ENCODE results near the gene PRKCB.
"Not testable (repeated sequence)": the region's sequence is repeated elsewhere in the genome, so short reads cannot be mapped to it uniquely, and the experiment has no call there.

Gene PRKCB

DNA sequence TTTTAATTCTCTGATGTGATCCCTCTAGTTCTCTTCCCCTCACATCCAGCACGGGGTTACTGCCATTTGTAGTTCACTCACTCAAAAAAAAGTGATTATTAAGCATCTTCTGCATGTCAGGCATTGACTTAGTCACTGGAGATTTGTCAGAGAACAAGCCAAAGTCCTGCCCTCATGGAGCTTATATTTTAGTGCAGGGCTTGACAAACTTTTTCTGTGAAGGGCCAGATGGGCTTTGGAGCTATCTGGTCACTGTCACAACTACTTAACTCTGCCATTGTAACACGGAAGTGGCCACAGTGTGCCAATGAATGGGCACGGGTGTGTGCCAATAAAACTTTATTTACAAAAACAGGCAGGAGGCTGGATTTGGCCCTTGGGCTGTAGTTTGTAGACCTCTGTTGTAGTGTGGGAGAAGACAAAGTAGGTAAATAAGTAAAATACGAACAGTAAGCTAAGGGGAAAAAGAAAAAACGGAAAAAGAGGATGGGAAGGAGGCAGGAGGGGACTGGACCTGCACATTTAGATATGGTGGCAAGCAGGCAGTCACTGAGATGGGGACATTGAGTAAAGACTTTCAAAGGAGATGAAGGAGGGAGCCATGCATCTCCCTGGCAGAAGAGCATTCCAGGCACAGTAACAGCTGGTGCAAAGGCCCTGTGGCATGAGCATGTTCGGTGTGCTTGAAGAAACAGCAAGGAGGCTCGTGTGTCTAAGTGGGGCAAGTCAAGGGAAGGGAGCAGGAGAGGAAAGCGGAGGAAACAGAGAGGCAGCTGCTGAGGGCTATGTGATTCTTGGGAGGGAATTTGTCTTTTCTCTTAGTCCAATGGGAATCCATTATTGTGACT is 217.5 kb downstream of the PRKCB start:
- no peak for DNase-seq

DNA sequence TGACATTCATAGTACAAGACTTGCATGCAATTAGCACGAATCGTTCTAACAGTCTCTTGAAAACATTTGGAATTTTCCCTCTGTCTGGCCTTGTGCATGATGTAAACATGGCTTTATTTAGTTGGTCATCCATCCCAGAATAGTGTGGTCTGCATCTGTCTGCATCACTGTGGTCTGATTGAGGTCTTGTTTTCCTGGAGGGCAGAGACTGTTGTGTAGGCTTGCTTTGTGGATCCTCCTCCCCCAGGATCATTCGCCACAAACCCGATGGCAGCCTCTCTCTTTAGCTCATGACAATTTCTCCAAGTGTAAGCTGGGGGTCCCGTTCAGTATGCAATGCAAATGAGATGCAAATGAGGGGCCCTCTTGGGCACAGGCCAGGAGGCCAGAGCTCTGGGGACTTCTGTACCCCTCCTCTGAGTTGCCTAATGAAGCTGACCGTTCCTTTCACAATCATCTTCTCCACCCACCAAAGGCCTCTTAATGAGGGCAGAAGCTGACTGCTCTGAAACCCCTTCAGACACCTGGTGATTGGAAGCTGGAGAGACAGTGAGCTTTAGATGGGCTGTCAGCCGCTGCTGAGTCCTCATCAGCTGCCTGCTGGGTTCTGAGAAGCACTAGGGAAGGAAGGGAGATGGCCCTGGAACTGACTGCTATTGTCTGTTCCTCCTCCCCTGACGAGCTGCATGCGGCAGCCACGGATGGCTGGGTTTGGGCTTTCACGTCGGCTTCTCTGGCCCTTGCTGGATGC is 219.1 kb downstream of the PRKCB start:
- DNase-seq, result no peak

GRCh38 chr16:24062270-24062817 is 226.6 kb downstream of the PRKCB start:
- DNase-seq, result no peak

DNA sequence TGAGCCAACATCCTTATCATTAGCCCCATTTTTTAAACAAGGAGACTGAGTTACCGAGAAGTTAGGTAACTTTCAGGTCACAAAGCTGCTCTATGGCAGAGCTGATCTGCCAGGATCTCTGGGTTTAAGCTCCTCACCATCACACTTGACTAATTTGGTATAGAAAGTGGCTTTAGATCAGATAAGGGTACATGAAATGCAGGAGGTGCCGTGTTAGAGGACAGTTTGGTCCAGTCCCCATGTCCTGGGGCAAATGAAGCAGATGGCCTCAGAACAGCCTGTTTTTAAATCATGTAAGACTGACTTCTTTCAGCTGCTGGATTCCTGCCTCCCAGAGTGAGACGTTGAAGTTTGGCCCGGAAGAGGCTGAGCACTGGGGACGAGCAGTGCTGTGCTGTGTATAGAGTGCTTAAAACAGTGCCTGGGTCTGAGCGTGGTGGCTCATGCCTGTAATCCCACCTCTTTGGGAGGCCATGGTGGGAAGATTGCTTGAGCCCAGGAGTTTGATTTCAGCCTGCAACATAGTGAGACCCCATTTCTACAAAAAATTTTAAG is 233.3 kb downstream of the PRKCB start:
- no peak for DNase-seq

DNA sequence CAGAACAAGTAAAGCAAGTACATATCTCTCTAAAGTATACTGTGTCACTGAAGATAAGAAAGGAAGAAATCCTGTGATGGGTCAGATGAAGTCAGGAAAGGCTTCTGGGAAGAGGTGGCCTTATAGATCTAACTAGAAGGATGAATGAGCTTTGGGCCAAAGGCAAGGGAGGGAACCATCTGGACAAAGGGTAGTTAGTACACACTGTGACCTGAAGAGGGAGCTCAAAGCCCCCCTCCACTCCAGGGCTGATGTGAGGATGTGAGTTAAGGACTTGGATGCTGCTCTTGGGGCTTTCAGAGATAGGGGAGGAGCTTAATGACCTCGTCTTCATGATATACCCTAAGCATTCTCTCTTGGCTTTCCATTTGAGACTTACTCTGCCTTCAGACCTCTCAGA is 235.1 kb downstream of the PRKCB start:
- no peak for DNase-seq

- DNase-seq, result no peak
Observed at GRCh38 chr16:24071666-24072360, 236.0 kb downstream of the PRKCB start.

GRCh38 chr16:24073321-24073720 is 237.5 kb downstream of the PRKCB start:
- no peak for DNase-seq

DNA sequence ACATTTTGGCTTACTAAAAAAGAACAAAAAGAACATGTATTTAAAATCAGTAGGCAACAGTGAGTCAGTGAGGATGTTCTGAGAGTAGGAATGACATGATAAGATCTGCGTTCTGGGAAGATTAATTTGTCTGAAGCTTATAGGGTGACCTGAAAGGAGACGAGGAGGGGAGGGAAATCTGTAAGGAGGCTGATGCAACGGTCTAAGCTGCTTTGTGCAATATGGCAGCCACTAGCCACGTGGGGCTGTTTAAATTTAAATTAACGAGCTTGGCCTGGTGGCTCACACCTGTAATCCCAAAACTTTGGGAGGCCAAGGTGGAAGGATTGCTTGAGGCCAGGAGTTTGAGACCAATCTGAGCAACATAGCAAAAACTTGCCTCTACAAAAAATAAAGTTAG is 238.8 kb downstream of the PRKCB start:
- no peak for DNase-seq

GRCh38 chr16:24075302-24075701 is 239.5 kb downstream of the PRKCB start:
- no peak for DNase-seq

DNA sequence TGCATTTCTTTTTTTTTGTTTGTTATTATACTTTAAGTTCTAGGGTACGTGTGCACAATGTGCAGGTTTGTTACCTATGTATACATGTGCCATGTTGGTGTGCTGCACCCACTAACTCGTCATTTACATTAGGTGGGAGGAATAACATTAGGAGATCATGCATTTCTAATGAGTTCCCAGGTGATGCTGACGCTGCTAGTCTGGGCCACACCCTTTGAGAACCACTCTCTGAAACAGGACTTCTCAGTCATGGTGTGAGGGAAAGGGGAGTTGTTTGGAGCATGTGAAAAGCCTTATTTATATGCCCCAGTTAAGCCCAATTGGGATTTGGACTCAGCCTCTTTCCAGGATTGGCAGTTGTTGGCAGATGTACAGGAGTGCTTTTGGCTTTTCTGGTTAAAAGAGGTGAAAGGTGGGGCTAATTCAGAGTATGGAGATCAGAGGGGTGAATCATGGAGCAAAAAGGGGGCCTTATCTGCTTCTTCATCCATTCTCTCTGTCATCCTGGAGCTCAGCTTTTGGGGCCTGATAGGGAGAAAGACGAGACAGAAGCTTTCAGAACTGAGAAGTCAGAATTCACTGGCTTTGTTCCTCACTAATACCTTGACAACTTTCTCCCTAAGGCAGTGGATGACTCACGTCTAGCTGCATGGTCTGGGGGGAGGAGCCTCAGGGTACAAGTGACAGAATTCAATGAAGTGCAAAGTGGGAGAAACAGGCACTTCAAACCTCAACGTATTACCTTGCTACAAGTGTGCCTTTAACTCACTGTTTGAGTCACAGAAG is 240.3 kb downstream of the PRKCB start:
- DNase-seq, result no peak

DNA sequence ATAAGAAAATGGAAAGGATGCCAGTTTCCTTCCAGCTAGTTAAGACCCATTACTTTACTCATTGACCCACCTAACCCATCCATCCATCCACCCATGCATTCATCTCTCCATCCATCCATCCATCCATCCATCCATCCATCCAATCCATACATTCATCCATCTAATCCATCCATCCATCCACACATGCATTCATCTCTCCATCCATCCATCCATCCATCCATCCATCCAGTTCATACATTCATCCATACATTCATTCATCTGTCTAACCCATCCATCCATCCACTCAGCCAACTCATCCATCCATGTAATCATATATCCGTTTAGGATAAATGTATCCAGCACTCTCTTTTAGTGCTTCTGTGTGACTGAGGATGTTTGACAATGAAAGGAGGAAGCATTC is 241.5 kb downstream of the PRKCB start:
- no peak for DNase-seq

DNA sequence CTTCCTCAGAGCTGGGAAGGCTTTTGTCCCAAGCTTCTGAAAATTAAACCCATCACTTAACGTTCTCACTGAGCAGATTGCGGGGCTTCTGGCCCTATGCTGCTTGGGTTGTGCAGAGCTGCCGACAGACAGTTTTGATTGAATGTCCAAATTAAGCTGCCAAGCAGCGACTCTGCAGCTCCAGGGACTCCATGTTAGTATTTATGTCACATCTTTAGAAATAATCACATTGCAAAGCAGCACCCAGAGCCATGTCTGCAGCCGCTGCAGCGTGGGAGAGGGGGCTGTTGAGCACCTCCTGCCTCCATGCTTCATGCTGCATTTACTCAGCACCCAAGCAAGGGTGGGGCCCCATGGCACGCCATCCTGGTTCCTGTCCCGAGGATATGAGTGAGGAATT is 242.2 kb downstream of the PRKCB start:
- no peak for DNase-seq

DNA sequence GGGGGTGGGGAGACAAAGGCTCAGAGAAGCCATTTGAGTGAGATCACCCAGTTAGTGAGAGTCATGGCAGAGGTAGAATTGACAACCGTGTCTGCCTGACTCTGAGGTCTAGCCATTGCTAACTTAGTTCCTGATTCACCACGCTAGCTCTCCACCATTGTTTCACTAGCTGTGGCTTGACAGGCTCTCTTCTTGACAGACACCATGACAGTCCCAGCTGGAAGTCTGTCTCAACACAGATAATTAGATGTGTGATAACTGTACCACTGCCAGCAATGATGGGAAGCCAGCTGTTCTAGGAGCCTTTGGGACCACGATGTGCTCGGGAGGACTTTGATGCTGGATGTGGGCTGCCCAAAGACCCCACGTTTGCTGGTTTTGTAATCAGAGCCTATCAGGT is 249.9 kb downstream of the PRKCB start:
- DNase-seq, result no peak

GRCh38 chr16:24087891-24088410 is 252.2 kb downstream of the PRKCB start:
- DNase-seq, result no peak

GRCh38 chr16:24088767-24089166 is 253.0 kb downstream of the PRKCB start:
- DNase-seq, result no peak

- no peak for DNase-seq
Observed at GRCh38 chr16:24091125-24091524, 255.3 kb downstream of the PRKCB start.

DNA sequence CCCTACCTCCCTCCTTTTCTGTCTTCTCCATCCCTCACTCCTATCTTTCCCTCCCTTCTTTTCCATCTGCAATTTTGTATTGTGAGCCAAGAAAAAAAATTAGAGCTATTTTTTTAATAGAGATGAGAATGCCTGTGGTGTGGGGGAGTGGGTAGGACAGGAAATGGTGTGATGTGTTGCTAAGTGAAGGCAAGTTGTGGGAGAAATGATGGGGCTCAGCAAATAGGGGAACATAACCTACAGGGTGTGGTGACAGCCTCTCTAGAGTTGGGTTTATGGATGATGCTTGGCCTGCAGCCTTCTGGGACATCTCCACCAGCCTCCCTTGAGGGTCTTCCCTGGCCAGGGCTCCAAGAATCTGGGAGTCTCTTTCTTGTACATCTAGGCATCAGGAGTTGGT is 257.3 kb downstream of the PRKCB start:
- DNase-seq, result no peak

DNA sequence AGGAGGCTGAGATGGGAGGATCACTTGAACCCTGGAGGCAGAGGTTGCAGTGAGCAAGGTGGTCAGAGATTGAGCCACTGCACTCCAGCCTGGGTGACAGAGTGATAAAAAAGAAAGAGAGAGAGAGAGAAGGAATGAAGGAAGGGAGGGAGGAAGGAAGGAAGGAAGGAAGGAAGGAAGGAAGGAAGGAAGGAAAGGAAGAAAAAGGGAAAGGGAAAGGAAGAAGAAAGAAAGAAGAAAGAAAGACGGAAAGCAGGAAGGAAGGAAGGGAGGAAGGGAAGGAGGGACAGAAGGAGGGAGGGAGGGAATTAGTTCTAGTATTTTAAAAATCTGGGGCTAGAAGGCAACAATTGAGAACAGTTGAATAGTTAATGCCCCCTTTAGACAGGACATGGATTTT is 258.9 kb downstream of the PRKCB start:
- DNase-seq, result no peak

DNA sequence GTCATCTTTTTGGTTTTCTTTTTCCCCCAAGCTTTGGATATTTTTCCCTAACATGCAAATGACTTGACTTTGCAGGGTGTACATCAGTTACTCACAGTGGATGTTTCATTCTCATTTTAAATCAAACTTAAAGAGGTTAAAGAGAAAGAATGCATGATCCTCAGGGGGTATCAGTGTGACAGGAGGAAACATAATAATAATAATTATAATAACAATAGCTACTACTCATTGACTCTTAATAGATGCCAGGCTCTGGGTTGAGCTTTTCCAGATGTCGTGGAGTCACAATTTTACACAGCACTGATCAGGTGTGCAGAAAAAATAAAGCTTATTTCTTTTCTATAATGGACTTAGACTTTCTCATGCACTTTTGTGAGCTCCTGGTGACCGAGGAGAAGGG is 263.1 kb downstream of the PRKCB start:
- no peak for DNase-seq

GRCh38 chr16:24101431-24101830 is 265.6 kb downstream of the PRKCB start:
- DNase-seq, result no peak

GRCh38 chr16:24102209-24102660 is 266.5 kb downstream of the PRKCB start:
- DNase-seq, result no peak

DNA sequence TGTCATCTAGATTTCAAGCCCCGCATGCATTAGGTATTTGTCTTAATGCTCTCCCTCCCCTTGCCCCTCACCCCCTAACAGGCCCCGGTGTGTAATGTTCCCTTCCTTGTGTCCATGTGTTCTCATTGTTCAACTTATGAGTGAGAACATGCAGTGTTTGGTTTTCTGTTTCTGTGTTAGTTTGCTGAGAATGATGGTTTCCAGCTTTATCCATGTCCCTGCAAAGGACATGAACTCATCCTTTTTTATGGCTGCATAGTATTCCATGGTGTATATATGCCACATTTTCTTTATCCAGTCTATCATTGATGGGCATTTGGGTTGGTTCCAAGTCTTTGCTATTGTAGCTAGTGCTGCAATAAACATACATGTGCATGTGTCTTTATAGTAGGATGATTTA is 269.7 kb downstream of the PRKCB start:
- DNase-seq, result not testable (repeated sequence)

Data from SIG-M5 (cell line).